ENCODE data around the gene HMG20A.
A peak's percentile ranks its signal among the peaks of the same experiment; 100 is the strongest.
"Not testable (repeated sequence)": the region's sequence is repeated elsewhere in the genome, so short reads cannot be mapped to it uniquely, and the experiment has no call there.

The HMG20A gene

DNA sequence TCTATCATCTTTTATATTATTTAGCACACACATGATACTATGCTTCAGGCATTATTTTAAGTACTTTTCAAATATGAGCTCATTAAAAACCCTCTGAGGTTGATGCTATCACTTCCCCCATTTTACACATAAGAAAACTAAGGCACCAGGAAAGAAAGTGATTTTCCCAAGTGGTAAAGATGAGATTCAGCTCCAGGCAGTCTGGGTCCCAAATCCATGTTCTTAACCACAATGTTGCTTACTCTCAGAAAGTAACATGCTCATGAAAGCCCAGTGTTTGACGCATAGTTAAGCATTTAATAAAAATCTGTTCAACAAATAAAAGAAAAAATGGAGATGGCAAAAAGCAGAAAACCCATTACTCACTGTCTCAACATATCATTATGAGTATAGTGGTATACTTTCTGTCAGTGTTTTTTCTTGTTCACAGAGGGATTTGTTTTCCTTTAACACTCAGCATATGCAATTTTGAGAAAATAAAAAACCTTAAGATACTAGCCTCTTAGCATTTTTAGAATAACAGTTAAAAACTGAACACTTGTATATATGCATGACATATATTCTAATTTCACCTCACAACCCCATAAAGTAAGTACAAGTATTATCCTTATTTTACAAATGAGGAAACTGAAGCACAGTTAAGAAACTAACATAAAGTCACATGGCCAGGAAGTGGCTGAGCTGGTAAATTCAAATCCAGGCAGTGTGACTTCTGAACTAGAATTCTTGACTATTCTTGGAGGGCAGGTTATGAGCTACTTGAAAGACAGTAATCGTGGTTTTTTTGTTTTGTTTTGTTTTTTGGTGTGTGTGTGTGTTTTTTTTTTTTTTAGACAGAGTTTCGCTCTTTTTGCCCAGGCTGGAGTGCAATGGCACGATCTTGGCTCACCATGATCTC is 11.2 kb upstream of the HMG20A start:
- DNase-seq = no peak

DNA sequence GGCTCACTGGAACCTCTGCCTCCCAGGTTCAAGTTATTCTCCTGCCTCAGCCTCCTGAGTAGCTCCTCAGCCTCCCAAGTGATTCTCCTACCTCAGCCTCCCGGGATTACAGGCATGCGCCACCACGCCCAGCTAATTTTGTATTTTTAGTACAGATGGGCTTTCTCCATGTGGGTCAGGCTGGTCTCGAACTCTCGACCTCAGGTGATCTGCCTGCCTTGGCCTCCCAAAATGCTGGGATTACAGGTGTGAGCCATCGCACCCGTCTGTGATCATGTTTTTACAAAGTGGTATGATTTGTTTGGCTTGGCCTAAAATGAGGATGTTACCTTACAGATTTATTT is 10.6 kb upstream of the HMG20A start:
- not testable (repeated sequence) for DNase-seq

GRCh38 chr15:77410701-77411618 is 9.7 kb upstream of the HMG20A start:
- DNase-seq = no peak

- no peak for DNase-seq
Observed at GRCh38 chr15:77411619-77411976, 9.1 kb upstream of the HMG20A start.

DNA sequence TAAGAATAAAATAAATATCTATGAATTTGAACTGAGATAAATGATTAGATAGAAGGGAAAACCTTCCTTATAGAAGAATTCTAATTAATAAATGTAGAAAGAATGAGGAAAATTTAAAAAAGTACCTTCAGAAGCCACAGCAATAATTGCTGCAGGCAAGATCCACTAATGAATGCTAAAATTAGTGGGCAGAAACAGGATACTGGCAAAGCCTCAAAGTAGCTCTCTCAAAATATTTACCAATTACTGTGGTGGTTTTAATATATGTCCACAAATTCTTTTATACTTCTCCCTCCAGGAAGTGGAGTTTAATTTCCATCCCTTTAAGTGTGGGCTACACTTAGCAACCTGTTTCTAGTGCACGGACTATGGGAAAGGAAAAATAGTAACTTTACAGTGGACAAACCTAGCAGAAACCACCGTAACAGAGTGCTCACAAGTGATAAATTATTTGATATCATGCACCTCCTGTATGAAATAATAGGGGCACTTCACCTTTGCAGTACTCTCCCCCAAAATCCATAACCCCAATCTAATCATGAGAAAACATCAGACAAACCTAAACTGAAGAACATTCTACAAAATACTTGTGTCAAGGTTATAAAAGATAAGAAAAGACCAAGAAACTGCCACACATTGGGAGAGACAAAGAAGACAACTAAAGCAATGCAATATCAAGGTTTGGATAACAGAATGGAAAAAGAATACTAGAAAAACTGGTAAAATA is 7.6 kb upstream of the HMG20A start:
- no peak for DNase-seq

GRCh38 chr15:77413699-77414349 is 6.9 kb upstream of the HMG20A start:
- no peak for DNase-seq

DNA sequence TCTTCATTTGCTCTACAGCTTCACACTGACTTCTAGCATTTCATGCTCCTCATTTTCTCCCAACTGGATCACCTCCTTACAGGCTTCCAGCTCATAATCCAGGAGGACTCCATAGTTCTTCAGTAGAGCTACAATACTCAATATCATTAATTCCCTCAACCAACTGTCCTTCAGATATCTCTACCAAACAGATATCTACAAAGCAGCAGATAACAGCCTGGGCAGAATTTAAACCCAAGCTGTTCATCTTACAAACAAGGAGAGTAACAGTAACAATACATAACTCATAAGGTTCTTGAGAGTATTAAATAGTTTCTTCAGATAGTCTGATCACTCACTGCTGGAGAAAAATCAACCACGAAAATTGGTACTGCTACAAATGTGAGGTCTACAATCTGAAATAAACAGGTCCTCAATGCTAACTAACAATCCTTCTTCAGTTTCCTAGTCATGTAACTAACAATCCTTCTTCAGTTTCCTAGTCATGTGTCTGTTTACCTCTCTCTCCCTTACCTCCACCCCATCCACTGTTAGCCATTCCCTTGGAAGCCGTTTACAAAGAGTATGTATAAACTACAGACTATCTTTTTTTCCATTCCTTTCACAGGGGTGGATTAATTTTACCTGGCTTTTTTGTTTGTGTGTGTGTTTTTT is 5.8 kb upstream of the HMG20A start:
- no peak for DNase-seq

GRCh38 chr15:77415450-77416147 is 5.1 kb upstream of the HMG20A start:
- DNase-seq = no peak

GRCh38 chr15:77416148-77416455 is 4.6 kb upstream of the HMG20A start:
- no peak for DNase-seq

- no peak for DNase-seq
Observed at GRCh38 chr15:77416954-77417353, 3.7 kb upstream of the HMG20A start.

DNA sequence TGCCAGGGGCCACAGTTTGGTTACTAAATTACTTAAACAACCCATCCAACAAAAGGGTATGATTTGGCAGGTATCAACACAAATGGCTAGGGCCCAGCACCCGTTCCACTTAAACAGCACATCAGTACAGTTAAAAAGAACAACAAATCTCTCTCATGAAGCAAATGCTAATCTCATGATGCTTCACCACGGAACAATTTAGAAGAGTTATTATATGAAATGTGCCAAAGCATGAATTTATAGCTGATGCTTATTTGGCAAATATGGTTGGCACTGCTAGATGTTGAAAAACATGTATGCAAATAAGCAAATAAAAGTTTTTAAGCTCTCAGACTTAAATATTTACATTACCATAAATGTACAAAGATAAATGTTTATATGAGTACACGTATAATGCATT is 3.1 kb upstream of the HMG20A start:
- DNase-seq = no peak

DNA sequence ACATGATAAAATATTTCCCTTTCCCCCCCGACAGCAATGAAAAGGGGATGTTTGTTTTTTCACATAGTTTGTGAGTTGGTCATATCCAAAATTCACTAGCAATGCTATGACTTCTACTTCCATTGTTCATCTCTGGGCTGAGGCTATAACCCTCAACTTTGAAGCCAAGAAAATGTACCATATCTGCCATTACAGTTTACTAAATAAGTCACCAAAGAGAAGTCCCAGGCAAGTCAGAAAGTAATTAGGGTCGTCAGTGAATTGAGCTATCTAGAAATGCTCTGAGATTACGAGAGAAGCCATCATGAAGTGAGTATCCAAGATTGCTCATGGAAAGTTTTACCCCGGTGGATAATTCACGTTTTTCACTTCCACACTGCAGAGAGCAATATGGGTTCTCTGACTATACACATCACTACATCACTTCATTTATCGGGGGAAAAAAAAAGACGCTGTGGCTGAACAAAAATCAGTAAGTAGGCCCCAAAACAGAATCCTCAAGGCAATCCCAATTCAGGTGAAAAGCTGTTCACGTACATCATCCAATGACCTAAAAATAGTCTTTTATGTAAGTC is 2.2 kb upstream of the HMG20A start:
- DNase-seq = no peak

GRCh38 chr15:77418966-77419835 is 1.5 kb upstream of the HMG20A start:
- DNase-seq = peak; percentile 27

DNA sequence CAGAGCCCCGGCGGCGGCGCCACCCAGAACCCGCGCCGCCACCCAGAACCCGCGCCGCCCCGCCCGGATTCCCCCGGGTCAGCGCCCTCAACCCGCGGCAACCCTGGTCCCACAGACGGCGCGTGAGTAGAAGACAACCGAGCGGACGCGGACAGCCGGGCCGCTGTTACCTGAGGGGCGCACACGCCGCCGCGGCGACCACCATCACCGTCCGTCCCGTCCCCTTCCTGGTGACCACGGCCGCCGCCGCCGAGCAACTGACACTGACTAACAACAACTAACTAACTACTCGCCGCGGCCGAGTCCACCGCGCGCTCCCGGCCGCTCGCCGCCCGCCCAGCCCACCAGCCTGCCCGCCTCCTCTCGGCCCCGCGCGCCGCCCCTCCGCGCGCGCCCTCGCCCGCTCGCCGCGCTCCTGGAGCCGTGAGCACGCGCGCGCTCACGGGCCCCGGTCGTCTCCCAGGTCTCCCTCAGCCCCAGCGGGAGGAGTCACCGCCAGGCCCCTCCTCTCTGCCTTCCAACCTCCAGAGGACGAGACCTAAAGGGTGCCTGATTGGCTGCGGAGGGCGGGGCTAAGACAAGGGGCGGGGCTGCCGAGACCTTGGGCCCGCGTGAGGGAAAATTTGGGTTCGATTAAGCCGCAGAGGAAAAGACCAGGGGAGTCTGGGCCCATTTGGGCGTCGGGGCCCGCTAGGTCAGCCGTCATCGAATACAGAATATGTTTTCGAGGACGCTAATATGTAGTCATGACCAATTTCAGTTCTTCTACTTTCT is 665 bp upstream of the HMG20A start, which contains the start of gene PEAK1:
Gene PEAK1 (minus strand): TSS at position 269 of the 774 bp plus-strand sequence. CDS start 238,178 bp downstream, outside the sequence.
- DNase-seq = peak; percentile 100

DNA sequence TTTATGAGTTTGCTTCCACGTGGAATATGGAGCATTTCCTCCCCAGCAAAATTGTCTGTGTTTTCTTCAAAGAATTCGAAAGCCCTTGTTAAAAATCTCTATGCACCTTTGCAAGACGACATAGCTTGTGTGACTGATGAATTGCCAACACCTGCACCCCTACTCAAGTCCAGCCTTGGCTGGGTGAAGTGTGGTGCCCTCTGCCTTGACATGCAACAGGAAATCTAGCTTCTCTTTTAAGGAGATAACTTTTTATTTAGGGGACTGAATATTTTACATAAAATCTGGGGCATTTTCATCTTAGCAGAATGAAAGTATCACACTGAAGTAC is 647 bp downstream of the HMG20A start:
- no peak for DNase-seq

GRCh38 chr15:77425104-77425503 is 4.4 kb downstream of the HMG20A start:
- no peak for DNase-seq

- no peak for DNase-seq
Observed at GRCh38 chr15:77426377-77426776, 5.7 kb downstream of the HMG20A start.

DNA sequence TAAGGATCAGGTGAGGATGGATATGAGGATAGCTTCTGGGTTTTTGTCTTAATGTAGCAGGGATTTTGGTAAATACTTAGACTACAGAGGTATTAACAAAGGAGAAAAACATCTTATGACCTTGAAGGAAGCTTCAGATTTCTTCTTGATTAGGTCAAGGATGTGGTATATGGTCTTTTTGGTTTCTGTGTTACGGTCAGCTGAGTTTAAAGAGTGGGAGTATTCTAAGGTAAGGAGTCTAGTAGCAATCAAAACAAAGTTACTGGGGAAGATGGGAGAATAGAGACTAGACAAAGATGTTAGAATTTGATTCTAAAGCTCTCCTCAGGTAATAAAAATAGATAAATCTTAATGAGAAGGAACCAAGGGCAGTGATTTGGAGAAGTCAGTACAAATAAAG is 6.2 kb downstream of the HMG20A start:
- no peak for DNase-seq

- DNase-seq = no peak
Observed at GRCh38 chr15:77430213-77430612, 9.5 kb downstream of the HMG20A start.

- no peak for DNase-seq
Observed at GRCh38 chr15:77430652-77431051, 10.0 kb downstream of the HMG20A start.
